K562 (cell line): ENCODE results near the gene ATXN7L2. TPM values are rescaled to one million over a fixed set of nuclear protein-coding genes. Genes with fewer than 3 reads are reported as not detected.
A peak's percentile ranks its signal among the peaks of the same experiment; 100 is the strongest.

Experiments
- BRD9 ChIP-seq: fragments of 450-650 bp; IDR thresholded peaks from 2 replicates; pipeline ENCODE4 v1.6.1; 2018; ENCODE audit warnings: low read depth; ENCODE audit not compliant: partially characterized antibody
- CBFA2T2 ChIP-seq: fragments of 450-650 bp; conservative IDR thresholded peaks from 2 replicates; pipeline ENCODE4 v1.6.1; 2017; ENCODE audit warnings: mild to moderate bottlenecking
- EGR1 ChIP-seq: fragments of 450-650 bp; conservative IDR thresholded peaks from 2 replicates; pipeline ENCODE4 v1.6.1; 2017; ENCODE audit warnings: mild to moderate bottlenecking
- GTF2A2 ChIP-seq: IDR thresholded peaks from 2 replicates; pipeline ENCODE4 v1.6.1; 2016; ENCODE audit warnings: mild to moderate bottlenecking, missing genetic modification characterization, missing compliant biosample characterization
- PCBP1 ChIP-seq: fragments of 200-400 bp; formaldehyde crosslinking; IDR thresholded peaks from 2 replicates; pipeline ENCODE4 v1.6.1; 2018; ENCODE audit warnings: mild to moderate bottlenecking, low read depth, low read length; ENCODE audit not compliant: poor library complexity, severe bottlenecking
- ZNF561 ChIP-seq: fragments of 450-650 bp; formaldehyde crosslinking; conservative IDR thresholded peaks from 2 replicates; pipeline ENCODE4 v1.4.0; 2020; ENCODE audit warnings: mild to moderate bottlenecking, moderate library complexity
- ZNF75A ChIP-seq: fragments of 450-650 bp; formaldehyde crosslinking; IDR thresholded peaks from 2 replicates; pipeline ENCODE4 v1.4.0; 2020; ENCODE audit warnings: mild to moderate bottlenecking
- polyA plus RNA-seq, 8 experiments: library from polyadenylated mRNA; depleted of rRNA in 4 of 8; stranded (reverse) in 5 of 8; unstranded in 3 of 8; fragments of >200 nt; fragmentation: Nextera tagmentation in 2 of 8; fragmentation: Illumina TruSeq in 1 of 8; extraction: Ambion mirVana in 2 of 8; extraction: Trizol in 1 of 8; gene quantifications; 2 replicates each; pipeline versions ENCODE4 v1.2.1 to v1.2.3, GENCODE V29; 2011 to 2014; ENCODE audit warnings: inconsistent platforms in 1 of 8, missing spikeins in 1 of 8
- total RNA-seq, 7 experiments: library from RNA; depleted of rRNA in 6 of 7; stranded (reverse); fragments of >200 nt in 6 of 7; fragmentation: Illumina TruSeq in 2 of 7; extraction: Trizol in 2 of 7; gene quantifications; 2 replicates each; pipeline versions ENCODE4 v1.2.1 to v1.2.3, GENCODE V29; 2011 to 2021; ENCODE audit warnings: low replicate concordance in 1 of 7
- TF ChIP-seq, protein P1 (sequence below): fragments of 450-650 bp; formaldehyde crosslinking; IDR thresholded peaks from 2 replicates; pipeline ENCODE4 v1.4.0; 2020; ENCODE audit warnings: mild to moderate bottlenecking, moderate library complexity
- TF ChIP-seq, protein P2 (sequence below): sonication (generic); formaldehyde crosslinking; IDR thresholded peaks from 2 replicates; pipeline ENCODE4 v1.8.1; 2023; ENCODE audit warnings: mild to moderate bottlenecking, missing genetic modification reagents
- TF ChIP-seq, protein P3 (sequence below): sonication (generic); formaldehyde crosslinking; IDR thresholded peaks from 2 replicates; pipeline ENCODE4 v1.8.0; 2022; ENCODE audit warnings: mild to moderate bottlenecking, missing genetic modification reagents, borderline replicate concordance
- TF ChIP-seq, protein P4 (sequence below): fragments of 250-450 bp; sonication (Bioruptor Pico); IDR thresholded peaks from 2 replicates; pipeline ENCODE4 v1.8.0; 2022; ENCODE audit warnings: inconsistent platforms
- TF ChIP-seq, protein P5 (sequence below), 2 experiments: fragments of 450-650 bp; IDR thresholded peaks; 2 replicates each; pipeline ENCODE4 v1.6.1; 2016; ENCODE audit warnings: mild to moderate bottlenecking in 2 of 2, borderline replicate concordance in 1 of 2, low read depth in 1 of 2, moderate library complexity in 1 of 2

Gene ATXN7L2
- total and polyA plus RNA-seq, 9 of the 15 experiments (the other 6 are each of a cell fraction or from before 2014, with no cell fraction given), result 0.21 to 10.4 (median 5.8) TPM

DNA sequence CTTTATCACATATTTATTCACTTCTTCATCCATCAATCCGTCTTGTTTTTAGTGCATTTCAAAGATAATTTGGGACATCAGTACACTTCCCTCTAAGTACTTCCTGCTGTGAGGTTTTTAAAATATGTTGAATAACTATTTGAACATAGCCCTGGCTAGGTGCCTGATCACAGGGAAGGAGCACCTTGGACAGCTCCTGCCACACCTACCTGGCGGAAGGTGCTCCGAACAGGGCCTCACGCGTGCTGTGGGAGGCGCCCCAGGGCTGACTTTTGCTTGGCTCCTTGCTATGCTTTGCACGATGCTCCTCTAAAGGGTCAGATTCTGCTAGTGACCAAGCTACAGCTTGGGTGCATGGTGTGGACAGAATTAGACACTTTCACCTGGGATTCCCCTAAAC, 4.9 kb upstream of the ATXN7L2 start (continued):
- TF ChIP-seq, protein P1, sequence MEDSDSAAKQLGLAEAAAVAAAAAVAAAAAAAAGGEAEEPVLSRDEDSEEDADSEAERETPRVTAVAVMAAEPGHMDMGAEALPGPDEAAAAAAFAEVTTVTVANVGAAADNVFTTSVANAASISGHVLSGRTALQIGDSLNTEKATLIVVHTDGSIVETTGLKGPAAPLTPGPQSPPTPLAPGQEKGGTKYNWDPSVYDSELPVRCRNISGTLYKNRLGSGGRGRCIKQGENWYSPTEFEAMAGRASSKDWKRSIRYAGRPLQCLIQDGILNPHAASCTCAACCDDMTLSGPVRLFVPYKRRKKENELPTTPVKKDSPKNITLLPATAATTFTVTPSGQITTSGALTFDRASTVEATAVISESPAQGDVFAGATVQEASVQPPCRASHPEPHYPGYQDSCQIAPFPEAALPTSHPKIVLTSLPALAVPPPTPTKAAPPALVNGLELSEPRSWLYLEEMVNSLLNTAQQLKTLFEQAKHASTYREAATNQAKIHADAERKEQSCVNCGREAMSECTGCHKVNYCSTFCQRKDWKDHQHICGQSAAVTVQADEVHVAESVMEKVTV (CRISPR knock-in tag), result no peak
- TF ChIP-seq PCBP1 (no peak), ZNF75A (no peak), GTF2A2 (tag) (no peak), ZNF561 (CRISPR knock-in tag) (no peak), CBFA2T2 (no peak), EGR1 (no peak), BRD9 (no peak)
- TF ChIP-seq, protein P2, sequence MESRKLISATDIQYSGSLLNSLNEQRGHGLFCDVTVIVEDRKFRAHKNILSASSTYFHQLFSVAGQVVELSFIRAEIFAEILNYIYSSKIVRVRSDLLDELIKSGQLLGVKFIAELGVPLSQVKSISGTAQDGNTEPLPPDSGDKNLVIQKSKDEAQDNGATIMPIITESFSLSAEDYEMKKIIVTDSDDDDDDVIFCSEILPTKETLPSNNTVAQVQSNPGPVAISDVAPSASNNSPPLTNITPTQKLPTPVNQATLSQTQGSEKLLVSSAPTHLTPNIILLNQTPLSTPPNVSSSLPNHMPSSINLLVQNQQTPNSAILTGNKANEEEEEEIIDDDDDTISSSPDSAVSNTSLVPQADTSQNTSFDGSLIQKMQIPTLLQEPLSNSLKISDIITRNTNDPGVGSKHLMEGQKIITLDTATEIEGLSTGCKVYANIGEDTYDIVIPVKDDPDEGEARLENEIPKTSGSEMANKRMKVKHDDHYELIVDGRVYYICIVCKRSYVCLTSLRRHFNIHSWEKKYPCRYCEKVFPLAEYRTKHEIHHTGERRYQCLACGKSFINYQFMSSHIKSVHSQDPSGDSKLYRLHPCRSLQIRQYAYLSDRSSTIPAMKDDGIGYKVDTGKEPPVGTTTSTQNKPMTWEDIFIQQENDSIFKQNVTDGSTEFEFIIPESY (CRISPR knock-in tag), result peak; percentile 53; the same call in 1 of the 2 replicates
- TF ChIP-seq, protein P3, sequence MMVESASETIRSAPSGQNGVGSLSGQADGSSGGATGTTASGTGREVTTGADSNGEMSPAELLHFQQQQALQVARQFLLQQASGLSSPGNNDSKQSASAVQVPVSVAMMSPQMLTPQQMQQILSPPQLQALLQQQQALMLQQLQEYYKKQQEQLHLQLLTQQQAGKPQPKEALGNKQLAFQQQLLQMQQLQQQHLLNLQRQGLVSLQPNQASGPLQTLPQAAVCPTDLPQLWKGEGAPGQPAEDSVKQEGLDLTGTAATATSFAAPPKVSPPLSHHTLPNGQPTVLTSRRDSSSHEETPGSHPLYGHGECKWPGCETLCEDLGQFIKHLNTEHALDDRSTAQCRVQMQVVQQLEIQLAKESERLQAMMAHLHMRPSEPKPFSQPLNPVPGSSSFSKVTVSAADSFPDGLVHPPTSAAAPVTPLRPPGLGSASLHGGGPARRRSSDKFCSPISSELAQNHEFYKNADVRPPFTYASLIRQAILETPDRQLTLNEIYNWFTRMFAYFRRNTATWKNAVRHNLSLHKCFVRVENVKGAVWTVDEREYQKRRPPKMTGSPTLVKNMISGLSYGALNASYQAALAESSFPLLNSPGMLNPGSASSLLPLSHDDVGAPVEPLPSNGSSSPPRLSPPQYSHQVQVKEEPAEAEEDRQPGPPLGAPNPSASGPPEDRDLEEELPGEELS (CRISPR knock-in tag), result peak; percentile 48; the same call in 1 of the 2 replicates
- TF ChIP-seq, protein P4, sequence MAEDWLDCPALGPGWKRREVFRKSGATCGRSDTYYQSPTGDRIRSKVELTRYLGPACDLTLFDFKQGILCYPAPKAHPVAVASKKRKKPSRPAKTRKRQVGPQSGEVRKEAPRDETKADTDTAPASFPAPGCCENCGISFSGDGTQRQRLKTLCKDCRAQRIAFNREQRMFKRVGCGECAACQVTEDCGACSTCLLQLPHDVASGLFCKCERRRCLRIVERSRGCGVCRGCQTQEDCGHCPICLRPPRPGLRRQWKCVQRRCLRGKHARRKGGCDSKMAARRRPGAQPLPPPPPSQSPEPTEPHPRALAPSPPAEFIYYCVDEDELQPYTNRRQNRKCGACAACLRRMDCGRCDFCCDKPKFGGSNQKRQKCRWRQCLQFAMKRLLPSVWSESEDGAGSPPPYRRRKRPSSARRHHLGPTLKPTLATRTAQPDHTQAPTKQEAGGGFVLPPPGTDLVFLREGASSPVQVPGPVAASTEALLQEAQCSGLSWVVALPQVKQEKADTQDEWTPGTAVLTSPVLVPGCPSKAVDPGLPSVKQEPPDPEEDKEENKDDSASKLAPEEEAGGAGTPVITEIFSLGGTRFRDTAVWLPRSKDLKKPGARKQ (CRISPR knock-in tag), result no peak
- TF ChIP-seq, protein P5, sequence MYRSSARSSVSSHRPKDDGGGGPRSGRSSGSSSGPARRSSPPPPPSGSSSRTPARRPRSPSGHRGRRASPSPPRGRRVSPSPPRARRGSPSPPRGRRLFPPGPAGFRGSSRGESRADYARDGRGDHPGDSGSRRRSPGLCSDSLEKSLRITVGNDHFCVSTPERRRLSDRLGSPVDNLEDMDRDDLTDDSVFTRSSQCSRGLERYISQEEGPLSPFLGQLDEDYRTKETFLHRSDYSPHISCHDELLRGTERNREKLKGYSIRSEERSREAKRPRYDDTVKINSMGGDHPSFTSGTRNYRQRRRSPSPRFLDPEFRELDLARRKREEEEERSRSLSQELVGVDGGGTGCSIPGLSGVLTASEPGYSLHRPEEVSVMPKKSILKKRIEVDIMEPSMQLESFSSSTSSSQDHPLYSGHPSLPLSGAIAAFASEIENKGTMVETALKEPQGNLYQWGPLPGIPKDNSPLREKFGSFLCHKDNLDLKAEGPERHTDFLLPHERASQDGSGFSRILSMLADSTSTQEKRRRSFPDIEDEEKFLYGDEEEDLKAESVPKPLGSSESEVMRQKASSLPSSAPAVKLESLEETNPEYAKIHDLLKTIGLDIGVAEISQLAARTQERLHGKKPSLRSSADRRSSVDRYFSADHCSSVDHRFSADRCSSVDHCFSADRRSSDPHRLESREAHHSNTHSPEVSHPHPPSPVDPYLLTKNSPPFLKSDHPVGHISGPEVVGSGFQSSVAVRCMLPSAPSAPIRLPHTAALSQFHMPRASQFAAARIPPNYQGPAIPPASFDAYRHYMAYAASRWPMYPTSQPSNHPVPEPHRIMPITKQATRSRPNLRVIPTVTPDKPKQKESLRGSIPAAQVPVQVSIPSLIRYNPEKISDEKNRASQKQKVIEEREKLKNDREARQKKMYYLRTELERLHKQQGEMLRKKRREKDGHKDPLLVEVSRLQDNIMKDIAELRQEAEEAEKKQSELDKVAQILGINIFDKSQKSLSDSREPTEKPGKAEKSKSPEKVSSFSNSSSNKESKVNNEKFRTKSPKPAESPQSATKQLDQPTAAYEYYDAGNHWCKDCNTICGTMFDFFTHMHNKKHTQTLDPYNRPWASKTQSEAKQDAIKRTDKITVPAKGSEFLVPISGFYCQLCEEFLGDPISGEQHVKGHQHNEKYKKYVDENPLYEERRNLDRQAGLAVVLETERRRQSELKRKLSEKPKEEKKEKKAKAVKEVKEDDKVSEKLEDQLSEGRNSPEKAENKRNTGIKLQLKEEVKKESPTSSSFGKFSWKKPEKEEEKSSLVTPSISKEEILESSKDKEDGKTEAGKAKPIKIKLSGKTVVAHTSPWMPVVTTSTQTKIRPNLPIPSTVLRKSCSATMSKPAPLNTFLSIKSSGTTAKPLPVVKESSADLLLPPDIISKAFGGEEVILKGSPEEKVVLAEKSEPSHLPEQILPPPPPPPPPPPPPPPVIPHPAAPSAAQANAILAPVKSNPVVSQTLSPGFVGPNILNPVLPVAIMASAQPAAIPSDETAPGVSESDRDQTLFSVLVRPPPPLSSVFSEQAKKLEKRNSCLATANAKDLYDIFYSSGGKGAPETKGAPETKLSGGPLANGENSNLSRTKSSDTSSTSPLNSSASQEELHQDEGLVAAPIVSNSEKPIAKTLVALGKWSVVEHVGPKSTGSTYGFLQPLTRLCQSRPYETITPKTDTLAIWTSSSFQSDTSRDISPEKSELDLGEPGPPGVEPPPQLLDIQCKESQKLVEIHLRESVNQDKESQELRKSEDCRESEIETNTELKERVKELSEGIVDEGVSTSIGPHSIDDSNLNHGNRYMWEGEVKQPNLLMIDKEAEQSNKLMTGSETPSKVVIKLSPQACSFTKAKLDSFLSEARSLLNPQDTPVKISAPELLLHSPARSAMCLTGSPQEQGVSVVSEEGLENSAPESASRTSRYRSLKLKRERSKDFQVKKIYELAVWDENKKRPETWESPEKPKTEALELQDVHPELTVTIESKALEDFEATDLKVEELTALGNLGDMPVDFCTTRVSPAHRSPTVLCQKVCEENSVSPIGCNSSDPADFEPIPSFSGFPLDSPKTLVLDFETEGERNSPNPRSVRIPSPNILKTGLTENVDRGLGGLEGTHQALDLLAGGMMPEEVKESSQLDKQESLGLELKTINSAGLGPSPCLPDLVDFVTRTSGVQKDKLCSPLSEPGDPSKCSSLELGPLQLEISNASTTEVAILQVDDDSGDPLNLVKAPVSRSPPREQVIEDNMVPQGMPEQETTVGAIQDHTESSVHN (IDR thresholded peaks at IDR 0.05; ENCODE audit: borderline replicate concordance in 1 of 2, low read depth in 1 of 2), result no peak
